HG03175 (cell line): ENCODE data around the gene SLC49A4.

Experiments used
- ATAC-seq: cut with Tn5 transposase; IDR thresholded peaks from one replicate; pipeline ENCODE4 v1.9.1; 2021; ENCODE audit warnings: mild to moderate bottlenecking, moderate library complexity; ENCODE audit not compliant: unreplicated experiment

Gene SLC49A4

GRCh38 chr3:122926811-122927210 is 131.9 kb downstream of the SLC49A4 start:
- ATAC-seq = no peak

GRCh38 chr3:122927726-122928125 is 132.9 kb downstream of the SLC49A4 start:
- ATAC-seq = no peak

GRCh38 chr3:122928396-122929187 is 133.7 kb downstream of the SLC49A4 start:
- no peak for ATAC-seq

GRCh38 chr3:122929188-122930062 is 134.6 kb downstream of the SLC49A4 start:
- ATAC-seq = no peak

GRCh38 chr3:122930063-122930997 is 135.5 kb downstream of the SLC49A4 start:
- ATAC-seq = no peak
